ENCODE data around the gene NIT2. TPM values are rescaled to one million over a fixed set of nuclear protein-coding genes. Genes with fewer than 3 reads are reported as not detected.

Gene NIT2
- total RNA-seq, 2 experiments from 2014 or later = 18.6 to 21.4 TPM

DNA sequence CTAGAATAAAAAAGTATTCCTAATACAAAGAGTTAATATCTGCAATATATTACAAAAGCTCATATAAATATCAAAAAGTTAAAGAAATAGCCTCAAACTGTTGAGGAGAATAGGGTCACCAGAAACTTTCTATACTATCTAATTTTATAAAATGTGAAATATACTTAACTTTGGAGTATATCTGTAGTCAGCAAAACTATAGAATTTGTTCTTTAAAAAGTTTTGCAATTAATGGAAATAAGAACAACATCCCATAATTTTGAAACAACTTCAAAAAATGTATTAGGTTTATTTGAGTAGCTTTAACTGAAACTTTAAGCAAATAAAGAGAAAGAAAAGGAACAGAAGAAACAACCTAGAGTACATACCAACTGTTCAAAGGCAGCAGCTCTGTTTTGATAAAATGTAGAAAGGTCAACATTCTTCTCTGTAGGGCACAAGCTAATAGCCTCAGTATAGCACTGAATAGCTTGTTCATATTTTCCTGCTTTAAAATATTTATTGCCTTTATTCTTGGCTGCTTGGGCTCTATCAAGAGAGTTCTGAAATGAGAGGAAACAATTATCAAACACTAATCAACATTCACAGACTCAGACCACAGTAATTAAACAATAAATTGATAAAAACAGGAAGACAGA lies 52.0 kb downstream of the NIT2 start:
- Histone ChIP-seq H3K4me3 (ENCODE audit: low read length) (no peak overlapping the region), H3K27me3 (ENCODE audit: control insufficient read depth in 1 of 2, insufficient read depth in 2 of 2, low read length in 2 of 2) (no peaks in the 10 kb centered on the region), H3K9me3 (ENCODE audit: control insufficient read depth in 1 of 2, insufficient read depth in 1 of 2, low read length in 2 of 2) (peaks cover 4 to 8% of the 10 kb centered on the region in 2 experiments), H3K4me1 (ENCODE audit: insufficient read depth, low read length) (no peaks in the 10 kb centered on the region), H3K36me3 (ENCODE audit: insufficient read depth, low read length) (peaks cover 53% of the 10 kb centered on the region), H3K27ac (ENCODE audit: low read depth in 1 of 2, low read length in 2 of 2) (no peak overlapping the region)
- no peak overlapping the region for H3K27ac Mint-ChIP-seq
- peaks cover 74% of the 10 kb centered on the region for H3K36me3 Mint-ChIP-seq (ENCODE audit: low read depth)
- no peak overlapping the region for H3K4me3 Mint-ChIP-seq
- DNase-seq = no peak
- no peaks in the 10 kb centered on the region for H3K27me3 Mint-ChIP-seq
- ATAC-seq (ENCODE audit: poor library complexity) = no peak
- POLR2A ChIA-PET = interaction anchor here (3.7 kb wide), 1 partner anchor 15 kb away, joined by 15 read pairs; the partner anchor contains the start of genes LNP1 and TOMM70
- peaks cover 17% of the 10 kb centered on the region for H3K4me1 Mint-ChIP-seq (ENCODE audit: low read depth)
- peaks cover 3% of the 10 kb centered on the region for H3K9me3 Mint-ChIP-seq
- TF ChIP-seq, protein P1, sequence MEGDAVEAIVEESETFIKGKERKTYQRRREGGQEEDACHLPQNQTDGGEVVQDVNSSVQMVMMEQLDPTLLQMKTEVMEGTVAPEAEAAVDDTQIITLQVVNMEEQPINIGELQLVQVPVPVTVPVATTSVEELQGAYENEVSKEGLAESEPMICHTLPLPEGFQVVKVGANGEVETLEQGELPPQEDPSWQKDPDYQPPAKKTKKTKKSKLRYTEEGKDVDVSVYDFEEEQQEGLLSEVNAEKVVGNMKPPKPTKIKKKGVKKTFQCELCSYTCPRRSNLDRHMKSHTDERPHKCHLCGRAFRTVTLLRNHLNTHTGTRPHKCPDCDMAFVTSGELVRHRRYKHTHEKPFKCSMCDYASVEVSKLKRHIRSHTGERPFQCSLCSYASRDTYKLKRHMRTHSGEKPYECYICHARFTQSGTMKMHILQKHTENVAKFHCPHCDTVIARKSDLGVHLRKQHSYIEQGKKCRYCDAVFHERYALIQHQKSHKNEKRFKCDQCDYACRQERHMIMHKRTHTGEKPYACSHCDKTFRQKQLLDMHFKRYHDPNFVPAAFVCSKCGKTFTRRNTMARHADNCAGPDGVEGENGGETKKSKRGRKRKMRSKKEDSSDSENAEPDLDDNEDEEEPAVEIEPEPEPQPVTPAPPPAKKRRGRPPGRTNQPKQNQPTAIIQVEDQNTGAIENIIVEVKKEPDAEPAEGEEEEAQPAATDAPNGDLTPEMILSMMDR (IDR thresholded peaks at IDR 0.05) = no peak
- intact Hi-C loops (cut with DNase I, micrococcal nuclease) = no loop called here
- CTCF ChIA-PET = interaction anchor here (0.6 kb wide), 1 partner anchor 1091 kb away, joined by 4 read pairs; no protein-coding TSS in a partner anchor

DNA sequence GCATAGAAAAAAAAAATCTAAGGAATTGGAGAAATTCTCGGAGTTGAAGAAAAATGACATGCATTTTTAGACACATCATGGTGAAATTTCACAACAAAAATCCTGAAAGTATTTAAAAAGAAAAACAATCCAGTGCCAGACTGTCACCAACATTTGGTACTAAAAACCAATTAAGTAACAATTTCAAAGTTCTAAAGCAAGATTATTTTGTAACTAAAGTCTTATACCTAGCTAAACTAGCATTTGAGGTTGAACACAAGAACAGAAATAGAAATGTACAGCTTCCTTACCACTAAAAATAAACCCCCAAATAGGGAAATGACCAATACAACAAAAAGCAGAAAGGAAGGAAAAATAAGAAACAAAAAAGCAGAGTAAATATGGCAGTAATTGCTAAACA lies 54.5 kb downstream of the NIT2 start:
- no peak overlapping the region for H3K4me3 Mint-ChIP-seq
- H3K4me1 Mint-ChIP-seq (ENCODE audit: low read depth) = peaks cover 32% of the 10 kb centered on the region
- TF ChIP-seq, protein P1 (IDR thresholded peaks at IDR 0.05) = no peak
- no peaks in the 10 kb centered on the region for H3K4me1 ChIP-seq (ENCODE audit: insufficient read depth, low read length)
- no peak overlapping the region for H3K27ac ChIP-seq (ENCODE audit: low read depth in 1 of 2, low read length in 2 of 2)
- DNase-seq = no peak
- H3K36me3 Mint-ChIP-seq (ENCODE audit: low read depth) = peaks cover 58% of the 10 kb centered on the region
- H3K9me3 ChIP-seq (ENCODE audit: control insufficient read depth in 1 of 2, insufficient read depth in 1 of 2, low read length in 2 of 2) = peaks cover 4 to 8% of the 10 kb centered on the region in 2 experiments
- intact Hi-C loops (cut with DNase I, micrococcal nuclease) = no loop called here
- no peak overlapping the region for H3K4me3 ChIP-seq (ENCODE audit: low read length)
- no peak for ATAC-seq (ENCODE audit: poor library complexity)
- no peaks in the 10 kb centered on the region for H3K27me3 Mint-ChIP-seq
- peaks cover 3% of the 10 kb centered on the region for H3K9me3 Mint-ChIP-seq
- H3K36me3 ChIP-seq (ENCODE audit: insufficient read depth, low read length) = peaks cover 29% of the 10 kb centered on the region
- CTCF ChIA-PET = no interaction called here
- no peaks in the 10 kb centered on the region for H3K27me3 ChIP-seq (ENCODE audit: control insufficient read depth in 1 of 2, insufficient read depth in 2 of 2, low read length in 2 of 2)
- POLR2A ChIA-PET = no interaction called here
- no peak overlapping the region for H3K27ac Mint-ChIP-seq

DNA sequence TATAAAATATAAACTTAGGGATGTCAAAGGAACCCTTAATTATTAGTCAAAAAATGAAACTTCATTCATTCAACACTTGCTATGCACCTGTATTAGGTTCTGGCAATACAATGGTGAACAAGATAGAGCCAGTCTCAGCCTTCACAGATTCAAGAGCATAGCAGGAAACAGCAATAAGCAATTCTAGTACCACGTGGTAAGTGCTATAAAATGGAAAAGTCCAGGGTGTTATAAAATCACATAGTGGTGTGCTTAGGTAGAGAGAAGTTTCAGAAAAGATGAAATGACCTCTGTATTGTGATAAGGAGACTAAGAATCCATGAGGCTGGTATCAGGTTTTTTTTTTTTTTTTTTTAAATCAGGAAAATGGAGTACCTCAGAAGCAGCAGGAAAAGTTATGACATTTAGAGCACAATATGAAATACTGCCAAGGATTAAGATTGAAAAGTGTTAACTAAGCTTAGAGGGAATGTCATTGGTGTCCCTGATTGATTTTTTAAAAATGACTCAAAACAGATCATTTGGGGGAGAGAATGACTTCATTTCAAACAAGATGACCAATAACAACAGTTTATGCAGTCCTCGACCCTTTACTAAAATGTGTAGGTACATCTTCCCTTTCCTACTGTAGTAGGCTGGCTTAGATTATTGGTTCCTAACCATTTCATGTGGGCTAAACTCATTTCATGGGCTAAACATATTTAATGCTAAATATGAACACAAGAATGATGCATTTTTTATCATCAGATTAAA lies 61.3 kb downstream of the NIT2 start:
- no peaks in the 10 kb centered on the region for H3K9me3 ChIP-seq (ENCODE audit: control insufficient read depth in 1 of 2, insufficient read depth in 1 of 2, low read length in 2 of 2)
- DNase-seq (no peak), ATAC-seq (ENCODE audit: poor library complexity) (no peak)
- POLR2A ChIA-PET = no interaction called here
- intact Hi-C loops (cut with DNase I, micrococcal nuclease) = loop anchor here in 1 of 2 experiments (5.0 to 10.0 kb wide), 2 partner anchors 1289 to 1331 kb away; partner anchors contain the start of gene RPL24
- H3K27ac ChIP-seq (ENCODE audit: low read depth in 1 of 2, low read length in 2 of 2) = no peak overlapping the region
- TF ChIP-seq, protein P1 (IDR thresholded peaks at IDR 0.05) = no peak
- no peaks in the 10 kb centered on the region for H3K27me3 Mint-ChIP-seq
- H3K36me3 Mint-ChIP-seq (ENCODE audit: low read depth) = peaks cover 16% of the 10 kb centered on the region
- CTCF ChIA-PET = no interaction called here
- no peak overlapping the region for H3K4me3 ChIP-seq (ENCODE audit: low read length)
- peaks cover 4% of the 10 kb centered on the region for H3K36me3 ChIP-seq (ENCODE audit: insufficient read depth, low read length)
- no peak overlapping the region for H3K4me3 Mint-ChIP-seq
- H3K9me3 Mint-ChIP-seq = no peaks in the 10 kb centered on the region
- H3K4me1 ChIP-seq (ENCODE audit: insufficient read depth, low read length) = peaks cover 23% of the 10 kb centered on the region
- peaks cover 60% of the 10 kb centered on the region for H3K4me1 Mint-ChIP-seq (ENCODE audit: low read depth)
- peak overlapping the region; percentile 53 for H3K27ac Mint-ChIP-seq
- no peaks in the 10 kb centered on the region for H3K27me3 ChIP-seq (ENCODE audit: control insufficient read depth in 1 of 2, insufficient read depth in 2 of 2, low read length in 2 of 2)
